ENCODE measurements around the gene TNRC18.
"Not testable (repeated sequence)": the region's sequence is repeated elsewhere in the genome, so short reads cannot be mapped to it uniquely, and the experiment has no call there.

Gene TNRC18

GRCh38 chr7:5286933-5287332 is 136.7 kb downstream of the TNRC18 start:
- DNase-seq, result no peak

GRCh38 chr7:5284304-5285281 is 139.0 kb downstream of the TNRC18 start:
- DNase-seq, result peak; percentile 93

GRCh38 chr7:5283421-5284303 is 140.0 kb downstream of the TNRC18 start:
- no peak for DNase-seq

- no peak for DNase-seq
These were observed 140.9 kb downstream of the TNRC18 start, which contains the start of gene SLC29A4 for GRCh38 chr7:5282543-5283316. SLC29A4 (plus strand) TSS chr7:5282943; CDS start chr7:5287817, 4,874 bp downstream.

- not testable (repeated sequence) for DNase-seq
These were observed 141.8 kb downstream of the TNRC18 start for GRCh38 chr7:5281598-5282500.

GRCh38 chr7:5279734-5280133 is 143.9 kb downstream of the TNRC18 start:
- DNase-seq, result no peak

- DNase-seq, result no peak
These were observed 144.9 kb downstream of the TNRC18 start for GRCh38 chr7:5278766-5279165.

GRCh38 chr7:5276611-5277010 is 147.0 kb downstream of the TNRC18 start:
- DNase-seq, result no peak

GRCh38 chr7:5276123-5276522 is 147.5 kb downstream of the TNRC18 start:
- DNase-seq, result not testable (repeated sequence)

- DNase-seq, result peak; percentile 29
These were observed 148.1 kb downstream of the TNRC18 start for GRCh38 chr7:5275510-5275909.

GRCh38 chr7:5274985-5275431 is 148.6 kb downstream of the TNRC18 start:
- not testable (repeated sequence) for DNase-seq

GRCh38 chr7:5274441-5274840 is 149.2 kb downstream of the TNRC18 start:
- DNase-seq, result no peak

- DNase-seq, result peak; percentile 81
These were observed 149.7 kb downstream of the TNRC18 start for GRCh38 chr7:5273831-5274405.

GRCh38 chr7:5270788-5271187 is 152.8 kb downstream of the TNRC18 start:
- no peak for DNase-seq

GRCh38 chr7:5269992-5270657 is 153.5 kb downstream of the TNRC18 start:
- DNase-seq, result not testable (repeated sequence)

- not testable (repeated sequence) for DNase-seq
These were observed 155.8 kb downstream of the TNRC18 start for GRCh38 chr7:5267829-5268228.

- no peak for DNase-seq
These were observed 157.2 kb downstream of the TNRC18 start for GRCh38 chr7:5266191-5267028.

GRCh38 chr7:5265320-5266190 is 158.1 kb downstream of the TNRC18 start:
- no peak for DNase-seq

Data from SHP77 treated with DMSO at 0.1 percent for 48 hours (cell line).